Neuronal stem cell (in vitro differentiated cells): ENCODE results near the gene LRRC34.

ENCODE experiments used
- DNase-seq: peaks from one replicate; pipeline ENCODE4 v3.0.0-alpha.2; 2013; ENCODE audit warnings: low spot score
- H2AFZ ChIP-seq: one replicate; pipeline ENCODE4 v1.6.1; 2013; ENCODE audit warnings: mild to moderate bottlenecking, low read length, inconsistent platforms
- H2AK5ac ChIP-seq: 2 replicates; pipeline ENCODE4 v1.6.1; 2013; ENCODE audit warnings: low read depth, mild to moderate bottlenecking, inconsistent platforms, low read length, moderate library complexity, mixed read lengths
- H2BK120ac ChIP-seq: 2 replicates; pipeline ENCODE4 v1.6.1; 2013; ENCODE audit warnings: low read depth, mild to moderate bottlenecking, inconsistent platforms, low read length, moderate library complexity, mixed read lengths
- H2BK12ac ChIP-seq: one replicate; pipeline ENCODE4 v1.6.1; 2013; ENCODE audit warnings: low read length, inconsistent platforms
- H2BK15ac ChIP-seq: 2 replicates; pipeline ENCODE4 v1.6.1; 2013; ENCODE audit warnings: mild to moderate bottlenecking, low read length, inconsistent platforms, mixed read lengths
- H2BK5ac ChIP-seq: one replicate; pipeline ENCODE4 v1.6.1; 2013; ENCODE audit warnings: inconsistent platforms, mild to moderate bottlenecking, low read length, moderate library complexity
- H3K14ac ChIP-seq: one replicate; pipeline ENCODE4 v1.6.1; 2013; ENCODE audit warnings: low read length, inconsistent platforms
- H3K18ac ChIP-seq: 2 replicates; pipeline ENCODE4 v1.6.1; 2013; ENCODE audit warnings: low read length, inconsistent platforms
- H3K23ac ChIP-seq: 2 replicates; pipeline ENCODE4 v1.6.1; 2013; ENCODE audit warnings: low read depth, mild to moderate bottlenecking, mixed read lengths, low read length, inconsistent platforms; ENCODE audit not compliant: poor library complexity
- H3K27ac ChIP-seq: replicated peaks from 3 replicates; pipeline ENCODE4 v1.5.1; 2013; ENCODE audit warnings: low read length, inconsistent platforms
- H3K27me3 ChIP-seq, 3 experiments: 2 replicates each; pipeline ENCODE4 v1.6.1; 2013; ENCODE audit warnings: low read length in 3 of 3, mild to moderate bottlenecking in 2 of 3, inconsistent platforms in 1 of 3, low read depth in 1 of 3, mixed read lengths in 1 of 3, moderate library complexity in 1 of 3; ENCODE audit not compliant: control insufficient read depth in 3 of 3, insufficient read depth in 3 of 3
- H3K36me3 ChIP-seq, 2 donors: replicated peaks in 1 of 2; 2 replicates each; pipeline ENCODE4 v1.6.1; 2013; ENCODE audit warnings: low read length in 2 of 2; ENCODE audit not compliant: control insufficient read depth in 2 of 2, insufficient read depth in 2 of 2
- H3K4ac ChIP-seq: 2 replicates; pipeline ENCODE4 v1.6.1; 2013; ENCODE audit warnings: inconsistent platforms, mild to moderate bottlenecking, low read length, moderate library complexity
- H3K4me1 ChIP-seq, 2 donors: 1 replicate in 1 of 2; 2 replicates in 1 of 2; pipeline ENCODE4 v1.6.1; 2013; ENCODE audit warnings: low read length in 2 of 2, low read depth in 1 of 2; ENCODE audit not compliant: control insufficient read depth in 2 of 2, insufficient read depth in 1 of 2
- H3K4me2 ChIP-seq: one replicate; pipeline ENCODE4 v1.6.1; 2013; ENCODE audit warnings: mild to moderate bottlenecking, low read length, inconsistent platforms; ENCODE audit not compliant: insufficient read depth, poor library complexity, severe bottlenecking
- H3K4me3 ChIP-seq, 2 donors: 2 replicates each; pipeline ENCODE4 v1.5.1; 2013; ENCODE audit warnings: low read length in 2 of 2, mild to moderate bottlenecking in 2 of 2, inconsistent platforms in 1 of 2, moderate library complexity in 1 of 2
- H3K79me1 ChIP-seq: one replicate; pipeline ENCODE4 v1.6.1; 2013; ENCODE audit warnings: low read depth, mild to moderate bottlenecking, inconsistent platforms, low read length, moderate library complexity
- H3K9ac ChIP-seq: one replicate; pipeline ENCODE4 v1.6.1; 2013; ENCODE audit warnings: mild to moderate bottlenecking, low read depth, low read length, inconsistent platforms; ENCODE audit not compliant: poor library complexity
- H3K9me3 ChIP-seq, 2 donors: replicated peaks in 1 of 2; 2 replicates each; pipeline versions ENCODE3 to v1.6.1; 2013; ENCODE audit warnings: low read length in 2 of 2, mild to moderate bottlenecking in 2 of 2, inconsistent platforms in 1 of 2, low read depth in 1 of 2, mixed read lengths in 1 of 2, moderate library complexity in 1 of 2; ENCODE audit not compliant: control insufficient read depth in 2 of 2, insufficient read depth in 1 of 2
- H4K8ac ChIP-seq: one replicate; pipeline ENCODE4 v1.6.1; 2013; ENCODE audit warnings: low read depth, mild to moderate bottlenecking, inconsistent platforms, low read length, moderate library complexity
- H4K91ac ChIP-seq: one replicate; pipeline ENCODE4 v1.6.1; 2013; ENCODE audit warnings: low read length, low read depth, mild to moderate bottlenecking, inconsistent platforms; ENCODE audit not compliant: poor library complexity
- WGBS, 2 donors: extraction: QIAGEN DNeasy Blood & Tissue Kit; methylation state at CpG; one replicate each; pipeline ENCODE4 v1.1.7; 2013; ENCODE audit warnings: missing lambda C conversion rate in 2 of 2, mixed read lengths in 1 of 2; ENCODE audit not compliant: insufficient read length in 2 of 2, insufficient replicate concordance in 1 of 2; ENCODE audit errors: extremely low coverage in 2 of 2; 5-methylcytosine and 5-hydroxymethylcytosine counted together

Gene LRRC34

DNA sequence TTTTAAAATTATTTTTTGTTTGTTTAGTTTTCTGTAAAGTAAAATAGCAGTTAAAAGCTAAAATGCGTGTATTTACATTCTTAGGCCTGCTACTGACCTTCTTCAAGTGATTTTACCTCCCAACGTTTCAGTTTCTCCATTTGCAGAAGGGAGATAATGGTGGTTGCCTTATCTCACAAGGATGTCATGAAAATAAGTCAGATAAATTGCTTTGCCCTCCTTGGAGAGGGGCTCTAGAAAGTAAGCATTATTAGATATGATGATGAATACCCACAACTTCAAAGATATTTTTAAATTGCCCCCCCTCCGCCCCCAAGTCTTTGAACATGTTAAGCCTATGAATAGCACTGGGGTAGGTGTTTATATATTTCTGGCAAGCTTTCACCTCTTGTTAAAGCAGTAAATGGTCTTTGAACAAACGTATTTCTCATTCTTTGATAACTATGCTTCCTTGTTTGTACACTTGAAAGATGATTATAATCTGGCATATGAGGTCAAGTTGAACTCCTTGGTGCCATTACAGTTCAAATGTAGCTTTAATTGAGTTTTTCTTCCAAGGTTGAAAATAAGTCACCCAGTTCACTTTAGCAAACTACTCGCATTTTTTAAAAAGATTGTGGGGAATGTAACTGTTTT, 54.2 kb downstream of the LRRC34 start:
- H2BK15ac ChIP-seq: no peak overlapping the region
- no peak overlapping the region for H2AFZ ChIP-seq
- no peaks in the 10 kb centered on the region for H3K79me1 ChIP-seq
- H2BK120ac ChIP-seq: no peak overlapping the region
- no peak overlapping the region for H3K18ac ChIP-seq
- peaks cover 4% of the 10 kb centered on the region in 2 donors for H3K9me3 ChIP-seq
- H3K4ac ChIP-seq: no peak overlapping the region
- H3K14ac ChIP-seq: no peak overlapping the region
- H3K23ac ChIP-seq: no peak overlapping the region
- no peak overlapping the region for H3K4me3 ChIP-seq
- 100% methylated on average over 1 of the region's 5 CpGs; no CpG with 5 or more reads in 1 of the 2 donors for WGBS, 2 donors
- peaks cover 0 to 9% (median 0%) of the 10 kb centered on the region in 3 experiments for H3K27me3 ChIP-seq
- H4K8ac ChIP-seq: no peak overlapping the region
- H3K4me1 ChIP-seq: no peaks in the 10 kb centered on the region
- no peak overlapping the region for H2BK5ac ChIP-seq
- DNase-seq: no peak
- no peak overlapping the region for H3K4me2 ChIP-seq
- H2BK12ac ChIP-seq: no peak overlapping the region
- no peaks in the 10 kb centered on the region for H3K36me3 ChIP-seq
- no peak overlapping the region for H3K27ac ChIP-seq
- H4K91ac ChIP-seq: no peak overlapping the region
- H2AK5ac ChIP-seq: no peak overlapping the region
- H3K9ac ChIP-seq: no peak overlapping the region

DNA sequence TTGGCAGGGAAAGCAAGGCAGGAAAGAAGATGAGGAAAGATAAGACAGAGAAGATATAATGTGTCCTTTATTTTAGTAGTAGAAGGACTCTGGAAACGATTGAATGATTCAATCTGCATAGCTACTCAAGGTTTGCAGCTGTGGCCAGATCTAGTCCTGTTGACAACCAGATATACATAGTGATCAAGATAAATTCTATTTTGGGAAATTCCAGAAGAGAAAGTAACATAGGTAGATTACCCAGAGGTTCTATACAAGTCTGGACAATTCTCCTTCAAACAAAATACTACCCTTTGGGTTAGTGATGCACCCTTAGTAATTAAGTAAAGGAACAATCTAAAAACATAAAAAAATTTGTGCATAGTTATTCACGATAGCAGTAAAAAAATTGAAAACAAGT, 57.2 kb downstream of the LRRC34 start:
- Histone ChIP-seq H3K18ac (no peak overlapping the region), H3K4me1 (no peaks in the 10 kb centered on the region), H3K27ac (no peak overlapping the region), H2AFZ (no peak overlapping the region), H3K14ac (no peak overlapping the region), H2BK15ac (no peak overlapping the region), H3K4me2 (no peak overlapping the region), H2BK120ac (no peak overlapping the region), H3K79me1 (no peaks in the 10 kb centered on the region), H2AK5ac (no peak overlapping the region), H3K23ac (no peak overlapping the region), H3K9me3 (peaks cover 0 to 2% of the 10 kb centered on the region in 2 donors), H2BK5ac (no peak overlapping the region), H3K27me3 (peaks cover 0 to 8% (median 0%) of the 10 kb centered on the region in 3 experiments), H3K9ac (no peak overlapping the region), H3K36me3 (no peaks in the 10 kb centered on the region), H3K4ac (no peak overlapping the region), H4K91ac (no peak overlapping the region), H3K4me3 (no peak overlapping the region), H2BK12ac (no peak overlapping the region), H4K8ac (no peak overlapping the region)
- WGBS, 2 donors: no CpG with 5 or more reads among the region's 2 CpGs
- DNase-seq: no peak

DNA sequence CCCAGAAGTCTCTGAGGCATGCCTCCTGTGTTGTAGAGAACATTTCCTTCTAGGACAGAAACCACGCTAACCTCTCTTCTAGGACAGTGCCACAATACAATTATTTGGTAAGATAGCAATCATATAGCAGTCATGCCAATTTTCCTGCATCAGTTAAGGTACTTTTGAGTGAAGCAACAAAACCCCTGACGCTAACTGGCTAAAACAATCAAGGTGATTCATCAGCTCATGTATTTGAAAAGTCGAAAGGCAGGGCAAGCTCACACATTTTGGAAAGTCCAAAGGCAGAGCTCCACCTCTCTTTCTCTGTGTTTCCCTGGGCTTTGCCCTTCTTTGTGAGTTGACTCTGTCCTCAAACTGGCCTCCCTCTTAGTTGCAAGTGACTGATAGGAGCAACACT, 58.0 kb downstream of the LRRC34 start:
- Histone ChIP-seq H2AFZ (no peak overlapping the region), H3K79me1 (no peaks in the 10 kb centered on the region), H3K4me2 (no peak overlapping the region), H3K27me3 (peaks cover 0 to 8% (median 0%) of the 10 kb centered on the region in 3 experiments), H3K27ac (no peak overlapping the region), H2BK5ac (no peak overlapping the region), H4K91ac (no peak overlapping the region), H2BK120ac (no peak overlapping the region), H3K36me3 (no peaks in the 10 kb centered on the region), H2AK5ac (no peak overlapping the region), H2BK15ac (no peak overlapping the region), H4K8ac (no peak overlapping the region), H2BK12ac (no peak overlapping the region), H3K18ac (no peak overlapping the region), H3K4me3 (no peak overlapping the region), H3K23ac (no peak overlapping the region), H3K14ac (no peak overlapping the region), H3K9ac (no peak overlapping the region), H3K9me3 (no peaks in the 10 kb centered on the region), H3K4me1 (no peaks in the 10 kb centered on the region), H3K4ac (no peak overlapping the region)
- no peak for DNase-seq
- no CpG with 5 or more reads among the region's 3 CpGs for WGBS, 2 donors

DNA sequence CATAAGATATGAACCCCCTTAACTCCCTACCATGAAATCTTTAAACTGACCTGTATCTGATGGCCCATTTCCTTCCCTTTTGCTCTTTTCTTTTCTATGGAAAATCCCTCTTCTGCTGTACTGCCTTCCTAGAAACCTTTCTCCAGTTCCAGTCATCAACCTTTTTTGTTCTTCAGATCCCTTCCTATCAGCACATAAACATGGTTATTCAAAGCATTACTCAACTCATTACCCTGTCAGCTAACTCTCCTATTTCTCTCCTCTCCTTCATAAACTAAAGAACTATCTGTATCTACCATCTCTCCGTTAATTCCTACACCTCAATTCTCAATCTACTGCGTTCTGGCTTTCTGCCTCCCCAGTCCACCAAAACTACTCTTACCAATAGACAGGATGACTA, 60.8 kb downstream of the LRRC34 start:
- Histone ChIP-seq H4K91ac (no peak overlapping the region), H2BK12ac (no peak overlapping the region), H4K8ac (no peak overlapping the region), H3K36me3 (no peaks in the 10 kb centered on the region), H3K4me1 (no peaks in the 10 kb centered on the region), H3K23ac (no peak overlapping the region), H3K9ac (no peak overlapping the region), H3K9me3 (no peaks in the 10 kb centered on the region), H3K27me3 (peaks cover 0 to 19% (median 0%) of the 10 kb centered on the region in 3 experiments), H2AFZ (no peak overlapping the region), H2BK15ac (no peak overlapping the region), H3K18ac (no peak overlapping the region), H3K4me3 (no peak overlapping the region), H2BK120ac (no peak overlapping the region), H2AK5ac (no peak overlapping the region), H3K27ac (no peak overlapping the region), H3K4ac (no peak overlapping the region), H3K14ac (no peak overlapping the region), H3K79me1 (no peaks in the 10 kb centered on the region), H2BK5ac (no peak overlapping the region), H3K4me2 (no peak overlapping the region)
- 100% methylated on average over 1 to 2 of the region's 2 CpGs for WGBS, 2 donors
- DNase-seq: no peak
